Right lobe of liver (tissue), 4 donors: ENCODE data around the gene RPUSD1.

Source experiments
- POLR2A ChIP-seq: fragments of 450-650 bp; IDR thresholded peaks from one replicate; pipeline ENCODE4 v1.6.1; 2017; ENCODE audit warnings: antibody characterized with exemption, mild to moderate bottlenecking
- TF ChIP-seq, protein P1 (sequence below), 4 donors: fragments of 200-600 bp in 3 of 4; fragments of 450-650 bp in 1 of 4; IDR thresholded peaks; one replicate each; pipeline versions ENCODE4 v1.5.1 to v1.8.0; 2016 to 2022; ENCODE audit warnings: antibody characterized with exemption in 4 of 4, mild to moderate bottlenecking in 2 of 4
- donor health status: DM: no; HTN: no; CAD: no.
- donor health status: DM: no; HTN: no; CAD: no.
- donor health status: DM: no; HTN: yes; CAD: no.

DNA sequence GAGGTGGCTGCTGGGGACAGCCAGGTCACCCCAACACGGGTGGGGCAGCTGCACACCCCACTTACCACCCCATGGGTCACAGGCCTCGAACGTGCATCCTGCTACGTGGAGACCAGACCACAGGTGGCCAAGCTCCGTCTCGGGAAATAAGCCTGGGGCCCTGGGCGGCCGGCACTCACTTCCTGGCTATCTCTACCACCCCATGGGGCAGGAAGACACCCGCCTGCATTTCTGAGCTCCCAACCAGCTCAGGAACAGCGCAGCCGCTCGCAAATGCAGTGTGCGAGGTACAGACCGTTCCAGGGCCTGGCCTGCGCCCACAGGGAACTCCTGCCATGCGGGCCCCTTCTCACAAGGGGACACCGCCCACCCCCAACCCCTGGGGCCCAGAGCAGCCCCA, 17.3 kb upstream of the RPUSD1 start:
- TF ChIP-seq, protein P1, sequence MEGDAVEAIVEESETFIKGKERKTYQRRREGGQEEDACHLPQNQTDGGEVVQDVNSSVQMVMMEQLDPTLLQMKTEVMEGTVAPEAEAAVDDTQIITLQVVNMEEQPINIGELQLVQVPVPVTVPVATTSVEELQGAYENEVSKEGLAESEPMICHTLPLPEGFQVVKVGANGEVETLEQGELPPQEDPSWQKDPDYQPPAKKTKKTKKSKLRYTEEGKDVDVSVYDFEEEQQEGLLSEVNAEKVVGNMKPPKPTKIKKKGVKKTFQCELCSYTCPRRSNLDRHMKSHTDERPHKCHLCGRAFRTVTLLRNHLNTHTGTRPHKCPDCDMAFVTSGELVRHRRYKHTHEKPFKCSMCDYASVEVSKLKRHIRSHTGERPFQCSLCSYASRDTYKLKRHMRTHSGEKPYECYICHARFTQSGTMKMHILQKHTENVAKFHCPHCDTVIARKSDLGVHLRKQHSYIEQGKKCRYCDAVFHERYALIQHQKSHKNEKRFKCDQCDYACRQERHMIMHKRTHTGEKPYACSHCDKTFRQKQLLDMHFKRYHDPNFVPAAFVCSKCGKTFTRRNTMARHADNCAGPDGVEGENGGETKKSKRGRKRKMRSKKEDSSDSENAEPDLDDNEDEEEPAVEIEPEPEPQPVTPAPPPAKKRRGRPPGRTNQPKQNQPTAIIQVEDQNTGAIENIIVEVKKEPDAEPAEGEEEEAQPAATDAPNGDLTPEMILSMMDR (IDR thresholded peaks at IDR 0.05): no peak
- TF ChIP-seq POLR2A: no peak
